Activated naive CD4-positive, alpha-beta T cell treated with anti-CD3 and anti-CD28 coated beads for 36 hours (primary cell): ENCODE data around the gene GPR158. TPM values are rescaled to one million over a fixed set of nuclear protein-coding genes. Genes with fewer than 3 reads are reported as not detected.

ENCODE experiments used
- CTCF ChIA-PET: fragments of 350-600 bp; sonication (Branson Sonifier 250); formaldehyde crosslinking; loops from one replicate; lab custom pipeline; 2021; ENCODE audit warnings: antibody characterized with exemption; lab: Charles Lee
- DNase-seq: peaks from one replicate; pipeline ENCODE4 v3.0.0-alpha.2; 2020
- H3K27ac Mint-ChIP-seq: one replicate; pipeline ENCODE4 v1.8.0; 2021; ENCODE audit warnings: mild to moderate bottlenecking, mixed read lengths
- H3K27me3 Mint-ChIP-seq: one replicate; pipeline ENCODE4 v1.8.0; 2021; ENCODE audit warnings: low read depth, mixed read lengths
- H3K36me3 Mint-ChIP-seq: one replicate; pipeline ENCODE4 v1.8.0; 2021; ENCODE audit warnings: low read depth, mixed read lengths
- H3K4me1 Mint-ChIP-seq: one replicate; pipeline ENCODE4 v1.8.0; 2021; ENCODE audit warnings: low read depth, mixed read lengths
- H3K4me3 Mint-ChIP-seq: one replicate; pipeline ENCODE4 v1.8.0; 2021; ENCODE audit warnings: mild to moderate bottlenecking, moderate library complexity, mixed read lengths
- H3K9me3 Mint-ChIP-seq: one replicate; pipeline ENCODE4 v1.8.0; 2021; ENCODE audit warnings: mixed read lengths
- intact Hi-C: fragments of 100-400 bp; cut with micrococcal nuclease; formaldehyde crosslinking; loops from one replicate; pipeline ENCODE4 v1.15.1; 2023
- total RNA-seq, 2 experiments: library from RNA; stranded (reverse); gene quantifications; one replicate each; pipeline ENCODE4 v1.2.3, GENCODE V29; 2021

Gene GPR158
- total RNA-seq, 2 experiments from 2014 or later = not detected

DNA sequence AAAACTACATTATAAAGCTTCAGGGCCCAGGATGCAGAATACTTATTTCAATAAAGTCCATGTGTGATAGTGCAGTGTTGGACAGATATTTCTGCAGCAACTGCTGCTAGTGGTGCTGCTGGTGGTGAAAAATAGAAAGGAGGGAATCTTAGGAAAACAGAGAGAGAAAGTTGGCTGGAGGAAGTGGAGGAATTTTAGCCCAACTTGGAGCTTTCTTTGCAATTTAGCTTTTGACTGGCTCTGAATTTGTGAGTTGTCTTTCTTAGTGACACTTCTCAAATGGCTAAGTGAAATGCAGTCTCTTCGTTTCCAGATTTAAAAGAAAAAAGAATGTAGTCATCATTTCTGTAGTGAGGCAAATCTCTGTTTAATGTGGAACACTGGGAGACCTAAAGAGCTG is 45.4 kb downstream of the GPR158 start:
- H3K36me3 Mint-ChIP-seq = no peaks in the 10 kb centered on the region
- H3K4me3 Mint-ChIP-seq = no peak overlapping the region
- peaks cover 9% of the 10 kb centered on the region for H3K27me3 Mint-ChIP-seq
- no peak for DNase-seq
- intact Hi-C loops = no loop called here
- no peaks in the 10 kb centered on the region for H3K9me3 Mint-ChIP-seq
- no peak overlapping the region for H3K27ac Mint-ChIP-seq
- H3K4me1 Mint-ChIP-seq = no peaks in the 10 kb centered on the region
- CTCF ChIA-PET = no interaction called here

- CTCF ChIA-PET = no interaction called here
- DNase-seq = no peak
- Mint-ChIP-seq H3K27me3 (peaks cover 4% of the 10 kb centered on the region), H3K4me3 (no peak overlapping the region), H3K9me3 (no peaks in the 10 kb centered on the region), H3K27ac (no peak overlapping the region), H3K4me1 (no peaks in the 10 kb centered on the region), H3K36me3 (no peaks in the 10 kb centered on the region)
- intact Hi-C loops = no loop called here
Observed at GRCh38 chr10:25222085-25222660, 47.4 kb downstream of the GPR158 start.

GRCh38 chr10:25226775-25227682 is 52.2 kb downstream of the GPR158 start:
- Mint-ChIP-seq H3K36me3 (no peaks in the 10 kb centered on the region), H3K4me3 (no peak overlapping the region), H3K27ac (no peak overlapping the region), H3K27me3 (no peaks in the 10 kb centered on the region), H3K9me3 (no peaks in the 10 kb centered on the region), H3K4me1 (no peaks in the 10 kb centered on the region)
- peak; percentile 35 for DNase-seq
- intact Hi-C loops = loop anchor here (1.0 to 5.0 kb wide), 2 partner anchors 114 to 585 kb away; no protein-coding TSS in a partner anchor
- CTCF ChIA-PET = interaction anchor here (0.7 kb wide), 1 partner anchor 434 kb away, joined by 3 read pairs; no protein-coding TSS in a partner anchor

DNA sequence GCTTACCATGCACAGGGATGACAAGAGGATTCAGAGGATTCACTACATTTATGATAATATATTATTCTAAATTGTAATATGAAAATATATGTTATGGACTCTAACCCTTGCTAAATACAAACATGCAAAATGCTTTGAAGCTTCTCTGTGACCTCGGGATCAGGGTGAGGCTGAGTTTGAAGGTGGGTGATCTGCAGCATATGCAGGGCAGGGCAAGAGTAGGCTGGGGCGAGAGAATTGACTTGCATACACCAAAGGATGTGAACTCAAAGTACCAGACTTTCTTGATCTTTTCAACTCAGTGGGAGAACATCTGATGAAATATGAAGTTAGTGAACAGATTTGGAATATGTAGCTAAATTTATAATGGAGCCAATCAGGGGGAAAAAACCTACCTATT is 57.0 kb downstream of the GPR158 start:
- H3K27me3 Mint-ChIP-seq = peaks cover 2% of the 10 kb centered on the region
- DNase-seq = no peak
- H3K27ac Mint-ChIP-seq = no peak overlapping the region
- no peaks in the 10 kb centered on the region for H3K36me3 Mint-ChIP-seq
- intact Hi-C loops = no loop called here
- CTCF ChIA-PET = interaction anchor here (1.1 kb wide), 1 partner anchor 152 kb away, joined by 5 read pairs; no protein-coding TSS in a partner anchor
- H3K9me3 Mint-ChIP-seq = no peaks in the 10 kb centered on the region
- H3K4me1 Mint-ChIP-seq = no peaks in the 10 kb centered on the region
- no peak overlapping the region for H3K4me3 Mint-ChIP-seq

- no peaks in the 10 kb centered on the region for H3K9me3 Mint-ChIP-seq
- CTCF ChIA-PET = interaction anchor here (1.1 kb wide), 1 partner anchor 152 kb away, joined by 5 read pairs; no protein-coding TSS in a partner anchor
Observed at GRCh38 chr10:25232204-25232603, 57.4 kb downstream of the GPR158 start.

DNA sequence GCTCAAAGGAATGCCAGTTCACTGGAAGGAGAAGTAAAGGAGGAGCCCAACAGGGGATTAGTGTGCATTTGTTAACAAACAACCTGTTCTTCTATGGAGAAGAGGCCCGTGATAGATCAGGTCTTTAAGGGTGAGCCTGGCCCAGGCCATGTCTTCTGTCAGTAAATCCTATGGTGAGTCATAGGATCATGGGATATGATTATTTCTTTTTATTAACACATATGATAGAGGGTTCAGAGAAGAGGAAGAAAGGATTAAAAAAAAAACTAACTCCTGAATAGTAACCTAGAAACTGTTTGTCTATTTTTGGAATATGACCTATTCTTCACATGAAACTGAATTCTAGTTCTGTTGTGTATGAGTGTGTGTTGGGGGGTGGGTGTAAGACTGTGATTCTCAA is 70.4 kb downstream of the GPR158 start:
- no peak for DNase-seq
- H3K27ac Mint-ChIP-seq = no peak overlapping the region
- H3K27me3 Mint-ChIP-seq = peaks cover 3% of the 10 kb centered on the region
- CTCF ChIA-PET = no interaction called here
- intact Hi-C loops = no loop called here
- H3K4me1 Mint-ChIP-seq = no peaks in the 10 kb centered on the region
- H3K9me3 Mint-ChIP-seq = no peaks in the 10 kb centered on the region
- H3K36me3 Mint-ChIP-seq = no peaks in the 10 kb centered on the region
- no peak overlapping the region for H3K4me3 Mint-ChIP-seq

More at GRCh38 chr10:25232204-25232603, 57.4 kb downstream of the GPR158 start:
- no peaks in the 10 kb centered on the region for H3K4me1 Mint-ChIP-seq
- no peak overlapping the region for H3K4me3 Mint-ChIP-seq
- H3K36me3 Mint-ChIP-seq = no peaks in the 10 kb centered on the region
- peaks cover 2% of the 10 kb centered on the region for H3K27me3 Mint-ChIP-seq
- DNase-seq = no peak
- H3K27ac Mint-ChIP-seq = no peak overlapping the region
- intact Hi-C loops = no loop called here

DNA sequence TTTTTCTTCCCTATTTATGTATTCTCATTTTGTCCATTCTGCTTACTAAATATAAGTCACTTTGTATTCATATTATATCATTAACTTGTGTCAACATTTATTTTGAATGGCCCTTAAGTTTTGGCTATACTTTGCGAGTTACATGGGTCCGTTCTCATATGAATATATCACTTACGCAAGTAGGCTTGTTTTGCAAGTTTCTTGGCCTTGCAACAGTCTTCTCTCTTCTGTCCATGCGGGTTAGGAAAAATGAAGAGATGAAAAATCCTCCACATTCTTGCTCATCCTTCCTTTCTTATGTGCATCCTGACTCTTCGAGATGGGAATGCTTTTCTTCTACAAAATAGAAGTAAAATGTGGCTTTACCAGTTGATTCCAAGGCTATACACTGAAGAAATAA is 82.8 kb downstream of the GPR158 start:
- Mint-ChIP-seq H3K4me3 (no peak overlapping the region), H3K9me3 (no peaks in the 10 kb centered on the region), H3K27me3 (no peaks in the 10 kb centered on the region), H3K4me1 (no peaks in the 10 kb centered on the region), H3K27ac (no peak overlapping the region), H3K36me3 (no peaks in the 10 kb centered on the region)
- CTCF ChIA-PET = no interaction called here
- no peak for DNase-seq
- intact Hi-C loops = no loop called here

GRCh38 chr10:25261110-25261509 is 86.3 kb downstream of the GPR158 start:
- Mint-ChIP-seq H3K27me3 (no peaks in the 10 kb centered on the region), H3K9me3 (no peaks in the 10 kb centered on the region), H3K36me3 (no peaks in the 10 kb centered on the region), H3K4me1 (no peaks in the 10 kb centered on the region), H3K27ac (no peak overlapping the region), H3K4me3 (no peak overlapping the region)
- intact Hi-C loops = no loop called here
- DNase-seq = no peak
- CTCF ChIA-PET = no interaction called here

GRCh38 chr10:25261558-25261957 is 86.8 kb downstream of the GPR158 start:
- Mint-ChIP-seq H3K9me3 (no peaks in the 10 kb centered on the region), H3K36me3 (no peaks in the 10 kb centered on the region), H3K27ac (no peak overlapping the region), H3K4me1 (no peaks in the 10 kb centered on the region), H3K27me3 (no peaks in the 10 kb centered on the region), H3K4me3 (no peak overlapping the region)
- no peak for DNase-seq
- CTCF ChIA-PET = no interaction called here
- intact Hi-C loops = no loop called here

DNA sequence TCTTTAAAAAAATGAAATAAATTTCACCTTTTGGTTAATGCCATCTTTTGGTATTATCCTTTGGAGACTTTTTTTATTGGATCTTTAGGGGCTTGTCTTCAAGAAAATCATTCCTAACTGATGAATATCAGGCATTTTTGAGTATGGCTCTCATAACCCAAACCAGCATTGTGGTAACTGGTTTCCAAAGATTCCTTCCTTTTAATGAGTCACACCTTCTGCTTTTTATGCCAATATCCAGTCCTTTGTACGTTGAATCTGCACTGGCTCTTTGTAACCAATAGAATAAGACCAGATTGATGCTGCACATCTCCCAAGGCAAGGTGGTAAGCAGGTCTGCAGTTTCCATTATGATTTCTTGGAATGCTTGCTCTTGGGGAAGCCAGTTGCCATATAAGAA is 89.1 kb downstream of the GPR158 start:
- CTCF ChIA-PET = no interaction called here
- intact Hi-C loops = no loop called here
- DNase-seq = no peak
- Mint-ChIP-seq H3K9me3 (no peaks in the 10 kb centered on the region), H3K4me3 (no peak overlapping the region), H3K36me3 (no peaks in the 10 kb centered on the region), H3K4me1 (no peaks in the 10 kb centered on the region), H3K27me3 (no peaks in the 10 kb centered on the region), H3K27ac (no peak overlapping the region)

DNA sequence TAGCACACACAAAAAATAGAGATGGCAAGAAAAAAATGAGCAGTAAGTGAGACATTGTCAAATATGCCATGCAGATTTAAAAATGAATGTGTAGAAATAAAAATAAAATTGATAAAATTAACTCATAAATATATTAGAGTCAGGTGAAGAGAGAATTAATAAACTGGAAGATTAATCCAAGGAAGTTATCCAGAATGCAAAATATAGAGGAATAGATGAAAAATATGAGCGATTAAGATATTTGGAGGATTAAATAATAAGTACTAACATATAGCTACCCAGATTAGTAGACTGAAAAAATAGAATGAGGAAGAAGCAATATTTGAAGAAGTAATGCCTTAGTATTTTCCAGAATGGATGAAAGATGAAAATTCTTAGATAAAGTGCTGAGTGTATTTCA is 103.4 kb downstream of the GPR158 start:
- H3K36me3 Mint-ChIP-seq = peaks cover 4% of the 10 kb centered on the region
- intact Hi-C loops = no loop called here
- no peak for DNase-seq
- H3K4me3 Mint-ChIP-seq = no peak overlapping the region
- H3K27me3 Mint-ChIP-seq = no peaks in the 10 kb centered on the region
- H3K9me3 Mint-ChIP-seq = peaks cover 13% of the 10 kb centered on the region
- no peak overlapping the region for H3K27ac Mint-ChIP-seq
- CTCF ChIA-PET = no interaction called here
- H3K4me1 Mint-ChIP-seq = no peaks in the 10 kb centered on the region

- peaks cover 4% of the 10 kb centered on the region for H3K36me3 Mint-ChIP-seq
- H3K4me1 Mint-ChIP-seq = no peaks in the 10 kb centered on the region
- no peak overlapping the region for H3K27ac Mint-ChIP-seq
- H3K4me3 Mint-ChIP-seq = no peak overlapping the region
- peaks cover 13% of the 10 kb centered on the region for H3K9me3 Mint-ChIP-seq
- CTCF ChIA-PET = no interaction called here
- intact Hi-C loops = no loop called here
- no peak for DNase-seq
- H3K27me3 Mint-ChIP-seq = no peaks in the 10 kb centered on the region
Observed at GRCh38 chr10:25280076-25280475, 105.3 kb downstream of the GPR158 start.

DNA sequence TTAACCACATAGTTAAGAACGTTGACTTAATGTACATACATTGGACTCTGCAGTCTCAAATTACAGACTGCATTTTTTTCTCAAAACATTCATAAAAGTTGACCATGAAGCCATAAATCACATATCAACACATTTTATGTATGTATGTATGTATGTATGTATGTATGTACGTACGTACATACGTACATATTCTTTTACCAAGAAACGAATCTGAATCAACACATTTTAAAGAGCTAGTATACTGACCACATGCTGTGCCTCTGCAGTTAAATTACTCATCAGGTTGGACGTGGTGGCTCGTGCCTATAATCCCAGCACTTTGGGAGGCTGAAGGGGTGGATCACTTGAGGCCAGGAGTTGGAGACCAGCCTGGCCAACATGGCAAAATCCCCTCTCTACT is 105.8 kb downstream of the GPR158 start:
- no peak for DNase-seq
- Mint-ChIP-seq H3K27ac (no peak overlapping the region), H3K4me3 (no peak overlapping the region), H3K36me3 (peaks cover 4% of the 10 kb centered on the region), H3K27me3 (no peaks in the 10 kb centered on the region), H3K4me1 (no peaks in the 10 kb centered on the region), H3K9me3 (peaks cover 13% of the 10 kb centered on the region)
- intact Hi-C loops = no loop called here
- CTCF ChIA-PET = no interaction called here
